CMK (cell line): Measurements from ENCODE around the gene MRC2.
A peak's percentile ranks its signal among the peaks of the same experiment; 100 is the strongest.
"Not testable (repeated sequence)": the region's sequence is repeated elsewhere in the genome, so short reads cannot be mapped to it uniquely, and the experiment has no call there.

Experiments used
- DNase-seq: peaks from one replicate; pipeline ENCODE4 v3.0.0-alpha.2; 2010; ENCODE audit warnings: low read depth

Gene MRC2

DNA sequence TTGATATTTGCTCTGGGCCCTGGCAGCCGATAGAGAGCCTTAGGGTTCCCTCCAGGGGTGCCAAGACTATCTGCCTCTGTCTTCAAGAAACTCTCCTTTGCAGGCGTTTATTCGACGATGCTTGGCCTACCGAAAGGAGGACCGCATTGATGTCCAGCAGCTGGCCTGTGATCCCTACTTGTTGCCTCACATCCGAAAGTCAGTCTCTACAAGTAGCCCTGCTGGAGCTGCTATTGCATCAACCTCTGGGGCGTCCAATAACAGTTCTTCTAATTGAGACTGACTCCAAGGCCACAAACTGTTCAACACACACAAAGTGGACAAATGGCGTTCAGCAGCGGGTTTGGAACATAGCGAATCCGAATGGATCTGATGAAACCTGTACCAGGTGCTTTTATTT is 15.2 kb upstream of the MRC2 start:
- not testable (repeated sequence) for DNase-seq

DNA sequence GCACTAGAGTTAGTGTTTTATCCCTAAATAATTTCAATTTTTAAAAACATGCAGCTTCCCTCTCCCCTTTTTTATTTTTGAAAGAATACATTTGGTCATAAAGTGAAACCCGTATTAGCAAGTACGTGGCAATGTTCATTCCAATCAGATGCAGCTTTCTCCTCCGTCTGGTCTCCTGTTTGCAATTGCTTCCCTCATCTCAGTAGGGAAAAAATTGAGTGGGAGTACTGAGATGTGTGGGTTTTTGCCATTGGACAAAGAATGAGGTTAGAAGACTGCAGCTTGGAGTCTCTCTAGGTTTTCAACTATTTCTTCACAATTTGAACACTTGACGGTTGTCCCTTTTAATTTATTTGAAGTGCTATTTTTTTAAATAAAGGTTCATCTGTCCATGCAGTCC is 14.4 kb upstream of the MRC2 start:
- not testable (repeated sequence) for DNase-seq

DNA sequence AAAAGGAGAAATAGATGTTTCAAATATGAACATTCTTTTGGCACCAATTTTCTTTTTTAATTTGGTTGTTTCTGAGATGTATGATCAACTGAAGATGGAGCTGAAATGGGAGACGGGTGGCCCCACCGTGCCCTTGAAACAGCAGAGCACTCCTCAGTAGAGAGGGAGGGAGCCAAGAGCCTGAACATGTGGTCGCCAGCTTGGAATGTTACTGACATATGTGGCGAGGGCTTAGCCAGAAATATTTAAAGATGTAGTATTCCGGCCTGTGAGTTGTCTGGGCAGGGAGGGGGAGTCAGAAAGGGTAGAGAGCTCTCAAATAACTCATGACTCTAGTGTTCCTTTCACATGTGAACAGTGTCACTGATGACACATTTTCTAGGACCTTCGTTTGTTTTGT is 13.3 kb upstream of the MRC2 start:
- DNase-seq = no peak

DNA sequence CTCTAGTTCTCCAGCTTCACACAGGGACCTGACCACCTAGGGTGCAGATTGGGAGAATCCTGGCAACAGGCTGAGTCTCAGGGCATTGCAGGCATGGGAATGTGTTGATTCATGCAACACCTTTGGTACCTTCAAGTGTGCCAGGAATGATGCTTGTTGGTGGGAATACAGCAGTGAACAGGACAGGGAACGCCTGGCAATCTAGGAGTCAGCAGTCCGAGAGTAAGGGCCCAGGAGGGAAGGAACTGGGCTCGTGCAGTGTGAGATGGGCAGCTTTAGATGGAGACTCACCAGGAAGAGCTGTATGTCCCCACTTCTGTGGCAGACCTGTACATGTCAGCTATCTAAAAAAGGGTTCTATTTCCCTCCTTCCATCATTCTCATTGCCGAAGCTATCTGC is 12.0 kb upstream of the MRC2 start:
- DNase-seq = no peak

DNA sequence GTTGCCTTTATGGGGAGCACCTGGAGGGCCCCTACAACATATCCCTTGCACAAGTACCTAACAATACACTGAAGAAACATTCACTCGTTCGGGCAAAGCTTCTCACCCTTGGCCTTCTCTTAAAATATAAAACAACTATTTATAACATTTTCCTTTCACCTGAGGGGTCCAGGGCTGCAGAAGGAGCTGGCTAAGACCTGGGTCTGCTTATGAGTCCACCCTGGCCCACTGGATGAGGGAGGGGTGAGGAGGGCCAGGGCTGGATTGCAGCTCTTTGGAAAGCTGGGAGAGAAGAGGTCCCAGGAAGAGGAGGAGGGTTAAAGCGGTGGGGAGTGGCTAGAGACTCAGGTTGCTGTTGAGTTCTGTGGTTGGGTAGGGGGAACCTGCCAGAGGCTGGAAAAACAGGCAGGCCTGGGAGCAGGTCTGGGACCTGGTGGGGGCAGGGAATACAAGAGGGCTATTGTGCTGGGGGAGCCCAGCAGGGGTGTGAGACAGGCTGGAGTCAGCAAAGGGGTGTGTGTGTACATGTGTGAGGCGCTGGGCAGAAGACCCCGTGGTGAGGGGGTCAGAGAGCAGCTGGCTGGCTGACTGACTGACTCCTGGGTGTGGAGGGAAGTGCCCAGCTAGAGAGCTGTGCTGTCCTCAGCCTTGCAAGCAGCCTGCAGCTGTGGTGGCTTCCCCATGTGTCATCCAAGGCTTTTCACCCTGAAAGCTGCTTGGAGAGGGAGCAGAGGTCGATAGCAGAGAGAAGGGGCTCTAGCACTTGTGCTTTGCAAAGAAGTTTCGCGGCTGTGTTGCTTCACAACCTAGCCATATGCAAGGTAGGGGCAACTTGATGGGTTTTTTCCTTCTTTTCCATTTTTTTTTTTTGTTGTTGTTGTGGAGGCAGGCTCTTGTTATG is 10.2 kb upstream of the MRC2 start:
- no peak for DNase-seq

DNA sequence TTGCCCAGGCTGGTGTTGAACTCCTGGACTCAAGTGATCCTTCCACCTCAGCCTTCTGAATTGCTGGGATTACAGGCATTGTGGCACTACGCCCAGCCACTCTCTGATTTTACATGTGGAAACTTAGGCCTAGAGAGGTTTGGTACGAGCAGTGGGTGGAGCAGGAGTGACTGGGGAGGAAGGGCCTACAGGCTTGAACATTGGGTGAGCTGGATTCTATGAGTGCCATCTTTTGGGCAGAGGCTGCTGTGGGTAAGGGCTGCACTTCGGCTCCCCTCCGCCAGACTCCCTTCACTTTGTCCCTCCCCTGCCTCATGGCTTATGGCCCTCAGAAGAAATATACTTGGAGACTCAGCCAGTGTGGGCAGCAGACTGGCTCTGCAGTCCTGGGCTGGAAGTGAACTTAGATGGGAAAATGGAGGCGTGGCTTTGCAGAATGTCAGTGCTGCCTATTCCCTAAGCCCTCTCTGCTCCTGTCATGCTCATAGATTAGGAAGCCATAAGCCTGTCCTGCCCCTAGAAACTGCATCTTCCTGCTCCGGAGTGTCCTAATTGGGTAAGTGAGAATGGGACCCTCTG is 9.5 kb upstream of the MRC2 start:
- DNase-seq = no peak

DNA sequence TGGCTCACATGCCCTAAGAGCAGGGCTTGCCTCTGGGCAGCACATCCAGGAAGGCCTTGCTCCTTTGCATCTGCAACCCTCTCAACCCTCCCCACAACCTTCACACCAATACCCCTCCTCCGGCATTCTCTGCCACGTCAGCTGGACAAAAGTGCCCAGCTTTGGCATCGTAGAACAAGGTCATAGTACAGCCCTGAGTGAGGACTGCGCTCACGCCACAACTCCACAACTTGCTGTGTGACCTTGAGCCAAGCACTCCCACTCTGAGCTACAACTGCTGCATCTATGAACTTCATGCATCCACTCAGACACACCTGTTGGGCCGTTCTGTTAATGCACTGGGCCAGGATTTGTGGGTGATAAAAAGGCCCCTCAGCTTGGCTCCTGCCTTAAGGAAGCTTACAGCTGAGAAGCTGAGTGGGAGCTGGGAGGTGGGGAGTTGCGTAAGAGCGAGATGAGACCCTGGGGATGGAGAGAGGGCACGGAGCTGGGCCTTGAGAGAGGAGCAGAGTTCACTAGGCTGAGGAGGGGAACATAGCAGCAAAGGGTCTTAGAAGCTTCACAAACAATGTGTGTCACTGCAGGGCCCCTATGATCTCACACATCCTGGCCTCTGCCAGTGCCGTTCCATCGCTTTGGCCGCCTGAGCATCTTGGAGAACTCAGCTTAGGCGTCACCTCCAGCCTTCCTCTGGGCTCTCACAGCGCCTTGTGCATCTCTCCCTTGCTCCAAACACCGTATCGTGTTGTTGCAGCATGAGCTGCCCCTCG is 8.6 kb upstream of the MRC2 start:
- DNase-seq = no peak

DNA sequence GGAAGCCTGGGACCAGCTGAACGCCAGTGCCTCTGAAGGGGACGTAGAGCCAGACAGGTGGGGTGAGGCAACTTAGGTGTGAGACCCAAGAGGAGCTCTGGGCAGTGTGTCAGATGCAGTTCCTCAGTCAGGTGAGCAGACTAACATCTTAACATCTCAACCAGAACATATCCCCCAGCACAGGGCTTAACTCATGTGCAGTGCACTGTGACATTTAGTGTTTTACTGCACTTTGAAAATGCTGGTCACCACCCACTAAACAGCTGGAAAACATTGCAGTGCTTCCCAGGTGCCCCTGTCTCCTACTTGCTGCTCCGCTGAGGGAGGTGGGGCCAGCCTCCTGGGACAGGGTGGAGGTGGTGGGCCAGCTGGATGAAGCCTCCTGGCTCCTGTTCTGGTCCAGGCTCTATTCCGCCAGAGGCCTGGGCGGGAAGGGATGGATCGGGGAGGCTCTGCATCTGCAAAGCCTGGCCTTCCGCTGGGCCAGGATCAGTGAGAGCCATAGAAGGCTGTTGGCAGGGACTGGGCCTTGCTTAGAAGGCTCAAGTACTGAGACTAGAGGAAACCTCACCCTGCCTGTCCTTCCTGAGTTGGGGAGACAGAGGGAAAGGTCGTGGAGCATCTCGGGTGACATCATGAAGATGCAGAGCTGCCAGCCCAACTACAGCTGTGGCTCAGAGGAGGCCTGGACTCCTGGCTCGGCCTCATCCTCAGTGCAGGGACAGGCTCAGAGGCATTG is 7.9 kb upstream of the MRC2 start:
- no peak for DNase-seq

DNA sequence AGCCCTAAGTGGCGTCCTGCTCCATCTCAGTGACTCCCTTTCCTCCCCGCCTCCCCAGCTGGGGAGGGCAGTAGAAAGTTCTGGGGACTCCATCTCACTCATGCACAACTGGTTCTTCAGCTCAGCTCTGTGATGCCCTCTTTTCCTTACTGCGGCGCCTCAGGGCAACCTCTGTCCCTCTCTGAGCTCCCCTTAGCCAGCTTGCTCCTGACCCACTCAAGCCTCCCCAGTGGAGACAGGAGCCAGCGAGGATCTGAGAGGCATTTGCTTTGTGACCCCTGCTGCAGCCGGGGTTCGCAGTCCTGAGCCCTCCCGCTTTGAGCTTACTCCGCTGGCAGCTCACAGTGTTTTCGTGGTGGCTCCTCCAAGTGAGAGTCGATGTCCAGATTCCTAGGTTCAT is 6.2 kb upstream of the MRC2 start:
- no peak for DNase-seq

DNA sequence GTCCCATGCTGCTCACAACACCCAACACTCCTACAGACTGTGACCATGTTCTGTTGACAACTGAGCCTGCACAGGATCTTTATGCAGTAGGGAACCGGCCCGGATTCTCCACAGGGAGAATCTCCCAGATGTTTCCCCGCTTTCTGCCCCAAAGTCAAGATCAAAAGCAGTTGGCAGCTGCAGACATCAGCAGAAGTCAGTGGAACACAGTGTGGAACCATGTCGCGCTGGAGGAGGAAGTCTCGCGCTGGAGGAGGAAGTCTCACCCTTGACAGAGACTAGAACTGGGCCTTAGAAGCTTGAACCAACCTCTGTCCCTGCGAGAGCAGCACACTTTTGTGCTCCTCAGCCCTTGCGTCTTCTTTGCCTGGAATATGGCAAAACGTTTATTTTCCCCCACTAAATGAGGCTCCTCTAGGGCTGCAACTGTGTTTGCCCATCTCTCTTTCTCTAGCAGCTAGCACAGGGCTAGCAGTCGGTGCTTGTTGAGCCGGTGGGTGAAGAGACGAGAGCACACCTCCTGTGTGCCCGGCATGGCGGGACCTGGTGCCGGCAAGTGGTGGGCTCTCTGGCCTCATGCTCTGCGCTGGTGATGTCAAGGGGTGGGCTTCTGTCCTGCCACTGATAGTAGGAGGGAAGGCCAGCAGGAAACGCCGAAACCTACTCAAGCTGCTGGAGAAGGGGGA is 2.1 kb upstream of the MRC2 start:
- no peak for DNase-seq

DNA sequence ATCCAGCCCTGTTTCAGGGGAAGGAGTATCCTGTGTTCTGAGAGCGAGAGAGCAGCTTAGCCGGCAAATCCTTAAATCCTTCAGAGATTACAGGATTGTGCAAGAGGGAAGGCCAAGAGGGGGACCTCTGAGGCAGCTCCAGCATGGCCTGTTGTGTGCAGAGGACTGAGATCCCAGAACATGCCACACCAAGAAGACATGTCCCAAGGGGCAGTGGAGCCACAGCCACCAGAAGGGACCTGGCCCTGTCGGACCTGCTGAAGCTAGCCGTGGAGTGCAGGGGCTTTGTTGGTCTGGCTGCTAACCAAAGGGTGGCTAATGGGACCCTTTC is 1.6 kb upstream of the MRC2 start:
- DNase-seq = no peak

DNA sequence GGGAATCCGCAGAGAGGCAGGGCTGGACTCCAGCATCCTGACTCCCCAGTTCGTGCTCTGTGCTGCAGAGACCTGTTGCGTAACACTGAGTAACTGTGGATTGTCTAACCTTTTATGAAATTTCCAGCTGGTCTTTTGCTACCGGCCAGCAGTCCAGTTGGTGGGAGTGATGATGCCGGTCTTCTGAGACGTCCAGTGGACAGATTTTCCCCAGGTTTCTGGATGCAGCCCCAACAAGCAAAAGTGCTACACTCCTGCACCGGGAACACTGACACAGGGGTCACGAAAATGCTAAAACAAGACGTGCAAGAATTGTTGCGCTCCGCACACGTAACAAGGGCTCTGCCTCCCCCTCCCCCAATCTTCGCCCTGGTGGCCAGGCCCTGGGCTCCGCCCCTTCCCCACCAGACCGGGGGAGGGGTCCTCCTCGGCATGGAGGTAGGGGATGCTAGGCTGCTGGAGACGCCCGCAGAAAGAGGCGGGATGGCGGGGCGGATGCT is 701 bp upstream of the MRC2 start:
- no peak for DNase-seq

DNA sequence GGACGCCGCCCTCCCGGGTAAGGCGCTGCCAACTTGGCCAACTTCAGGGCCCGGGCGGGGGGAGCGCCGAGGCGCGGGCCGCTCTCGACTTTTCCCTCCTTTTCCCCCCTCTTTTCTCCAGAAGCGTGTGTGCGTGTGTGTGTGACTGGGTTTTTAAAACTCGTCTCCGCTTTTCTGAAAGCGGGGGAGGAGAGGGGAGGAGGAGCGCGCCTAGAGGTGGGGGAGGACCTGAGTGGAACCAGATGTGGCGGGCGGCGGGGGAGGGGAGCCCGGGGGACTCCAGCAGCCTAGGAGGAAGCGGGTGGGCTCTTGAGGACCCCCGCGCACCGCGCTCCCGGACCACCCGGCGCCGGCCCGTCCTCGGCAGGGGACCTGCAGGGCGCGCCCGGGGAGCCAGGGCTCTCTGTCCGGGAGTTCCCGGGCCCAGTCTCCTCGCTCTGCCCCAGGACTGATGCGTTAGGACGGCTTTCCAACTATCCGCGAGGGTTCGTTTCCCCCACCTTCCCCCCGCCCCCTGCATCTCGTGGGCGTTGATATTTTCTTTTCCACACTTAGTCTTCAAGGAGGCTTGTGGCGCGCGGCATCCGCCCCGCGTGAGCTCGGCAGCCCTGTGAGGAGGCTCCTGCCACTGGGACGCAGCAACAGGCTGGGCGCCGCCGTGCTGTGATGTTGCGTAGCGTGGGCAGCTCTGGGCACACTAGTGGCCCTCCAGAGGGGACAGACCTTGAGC is 599 bp downstream of the MRC2 start:
- DNase-seq = peak; percentile 45

DNA sequence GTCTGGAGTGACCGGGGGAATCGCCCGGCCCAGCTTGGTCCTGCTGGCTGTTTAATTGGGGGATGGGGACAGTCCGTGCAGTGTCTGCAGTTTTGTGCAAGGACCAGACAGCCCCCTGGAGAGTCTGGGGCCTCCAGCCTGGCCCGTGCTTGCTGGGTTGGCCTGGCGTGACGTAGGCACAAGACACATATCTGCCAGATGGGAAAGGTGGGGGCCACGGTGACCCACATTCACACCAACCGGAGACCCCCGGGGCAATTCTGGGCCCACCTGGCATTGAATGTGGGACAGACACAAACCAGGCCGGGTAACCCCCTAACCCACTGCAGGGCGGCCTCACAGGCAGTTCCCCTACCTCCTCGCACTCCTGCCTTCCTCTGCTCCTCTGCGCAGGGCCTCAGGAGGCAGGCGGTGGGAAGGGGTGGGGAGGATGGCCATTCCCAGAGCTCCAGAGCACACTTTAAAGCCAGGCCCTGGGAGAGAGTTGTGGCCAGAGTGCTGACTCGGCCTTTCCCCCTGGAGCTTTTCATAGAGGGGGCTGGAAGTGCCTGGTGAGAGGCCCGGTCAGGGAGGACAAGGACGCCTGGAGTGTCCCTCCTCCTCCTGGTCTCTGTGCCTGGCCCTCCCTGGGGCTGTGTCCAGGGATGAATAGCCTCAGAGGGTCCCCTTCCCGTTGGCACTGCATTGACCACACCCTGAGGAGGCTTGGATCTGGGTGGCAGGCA is 1.5 kb downstream of the MRC2 start:
- no peak for DNase-seq

DNA sequence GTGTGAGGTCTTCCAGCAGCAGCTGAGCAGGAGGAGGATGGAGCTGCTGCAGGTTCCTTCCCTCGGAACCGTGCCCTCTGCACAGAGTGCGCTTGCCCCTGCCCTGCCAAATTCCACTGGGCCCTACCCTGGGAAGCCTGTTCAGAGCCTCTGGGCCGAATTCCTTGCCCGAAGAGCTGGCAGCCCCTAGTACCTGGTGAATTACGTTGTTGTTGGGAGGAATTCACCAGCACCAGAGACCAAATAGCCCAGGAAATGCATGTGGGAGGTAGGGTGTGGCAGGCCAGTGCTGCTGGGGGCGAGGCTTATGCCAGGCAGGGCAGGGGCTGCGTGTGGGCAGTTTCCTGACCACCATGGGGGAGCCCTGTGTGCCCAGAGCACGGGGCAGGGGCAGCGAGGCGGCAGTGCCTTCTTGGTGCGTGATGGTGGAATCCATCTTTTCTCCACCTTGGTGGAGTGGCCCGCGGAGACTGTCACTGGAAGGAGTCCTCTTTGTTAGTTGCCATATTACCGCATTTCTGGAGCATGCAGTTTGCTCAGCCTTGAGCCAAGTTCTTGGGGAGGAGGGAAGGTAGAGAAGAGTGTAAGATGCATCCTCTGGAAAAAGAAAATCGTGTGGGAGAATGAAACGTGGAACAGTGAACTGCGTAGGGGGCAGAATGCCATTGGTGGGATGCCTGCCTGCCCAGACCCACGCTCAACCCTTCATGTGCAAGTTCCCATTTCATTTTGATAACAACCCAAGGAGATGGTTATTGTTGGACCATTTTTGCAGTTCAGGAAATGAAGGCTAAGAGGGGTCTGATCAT is 2.3 kb downstream of the MRC2 start:
- no peak for DNase-seq

DNA sequence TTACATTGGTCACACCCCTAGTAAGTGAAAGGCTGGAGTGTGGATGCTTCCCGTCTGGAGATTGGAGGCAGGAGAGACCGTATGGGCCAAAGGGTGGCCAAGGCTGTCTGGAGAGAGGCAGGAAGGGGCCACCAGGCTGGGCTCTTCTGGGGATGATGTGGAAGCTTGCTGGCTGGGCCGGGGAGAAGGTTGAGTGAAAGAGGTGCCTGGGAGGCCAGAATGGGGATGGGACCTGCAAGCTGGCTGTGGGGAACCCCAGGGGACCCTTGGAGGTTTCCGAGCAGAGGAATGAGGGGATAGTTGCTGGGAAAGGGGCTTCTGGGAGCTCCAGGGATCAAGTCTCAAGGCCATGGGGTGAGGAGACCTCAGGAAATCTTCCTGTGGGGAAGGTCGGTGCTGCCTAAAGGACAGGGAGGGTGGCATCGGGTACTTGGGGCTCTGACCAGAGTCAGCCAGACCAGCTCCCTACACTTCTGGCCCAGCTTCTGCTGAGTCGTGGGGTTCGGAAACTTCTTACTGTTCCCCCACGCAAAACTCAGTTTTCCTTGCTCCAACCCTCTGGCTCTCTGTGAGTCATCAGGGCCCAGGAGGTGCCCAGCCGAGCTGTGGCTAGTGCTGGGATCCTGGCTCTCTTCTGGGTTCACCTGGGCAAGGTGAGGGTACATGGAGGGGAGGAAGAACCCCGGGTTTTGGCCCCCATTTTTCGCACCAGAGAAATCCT is 3.1 kb downstream of the MRC2 start:
- DNase-seq = no peak

DNA sequence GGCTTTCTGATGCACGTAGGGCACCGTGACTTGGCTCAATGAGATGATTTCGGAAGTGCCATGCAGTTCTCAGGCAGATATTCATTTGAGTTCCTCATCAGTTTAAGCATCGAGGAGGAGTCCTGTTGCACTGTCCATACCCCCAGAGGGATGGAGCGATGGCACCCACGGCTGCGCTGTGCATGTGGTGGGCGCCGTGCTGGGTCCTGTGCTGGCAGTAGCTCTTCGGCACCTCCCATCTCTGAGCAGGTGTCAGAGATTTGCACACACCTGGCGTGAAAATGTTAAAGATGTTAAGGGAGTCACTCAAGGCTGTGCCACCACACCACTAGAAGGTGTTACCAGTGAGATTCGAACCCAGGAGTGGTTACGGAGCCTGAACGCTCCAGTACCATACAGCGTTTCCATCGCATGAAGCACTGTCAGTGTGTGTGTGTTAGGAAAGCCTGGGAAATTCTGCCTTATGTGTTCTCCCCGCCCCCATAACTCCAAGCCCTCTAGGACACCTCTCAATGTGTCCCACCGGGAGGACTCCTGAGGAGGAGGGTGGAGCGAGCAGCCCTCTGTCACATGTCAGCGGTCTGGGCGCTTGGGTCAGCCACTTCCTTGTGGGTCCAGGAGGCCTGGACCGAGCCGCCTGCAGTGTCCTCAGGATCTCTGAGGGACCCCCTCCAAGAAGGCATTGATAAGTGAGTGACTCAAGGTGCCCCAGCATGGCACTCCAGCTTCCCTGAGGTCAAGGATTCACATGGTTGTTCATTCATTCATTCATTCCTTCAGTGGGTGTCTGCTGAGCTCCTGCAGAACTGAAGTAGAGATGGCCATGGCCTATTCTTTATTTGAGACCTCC is 3.8 kb downstream of the MRC2 start:
- no peak for DNase-seq
